NCI-H2107 (cell line): ENCODE measurements around the gene NR3C2.

Experiments used
- DNase-seq: peaks from one replicate; lab custom pipeline; 2025; lab: John Stamatoyannopoulos, UW

NR3C2 gene

DNA sequence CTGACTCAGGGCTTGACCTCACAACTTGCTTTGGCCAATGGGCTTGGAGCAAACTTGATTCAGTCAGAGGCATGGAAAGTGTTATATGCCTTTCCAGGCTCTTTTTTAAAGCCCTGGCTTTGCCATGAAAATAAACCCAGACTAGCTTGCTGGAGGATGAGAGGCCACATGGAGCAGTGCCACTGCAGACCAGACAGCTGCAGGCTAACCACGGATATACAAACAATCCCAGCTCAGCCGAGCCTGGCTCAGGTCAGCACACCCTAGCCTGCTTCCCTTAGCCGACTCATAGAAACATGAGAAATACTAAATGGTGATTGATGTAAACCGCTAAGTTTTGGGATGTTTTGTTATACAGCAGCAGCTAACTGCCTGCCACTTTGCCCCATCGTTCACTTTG is 365.2 kb downstream of the NR3C2 start:
- no peak for DNase-seq

DNA sequence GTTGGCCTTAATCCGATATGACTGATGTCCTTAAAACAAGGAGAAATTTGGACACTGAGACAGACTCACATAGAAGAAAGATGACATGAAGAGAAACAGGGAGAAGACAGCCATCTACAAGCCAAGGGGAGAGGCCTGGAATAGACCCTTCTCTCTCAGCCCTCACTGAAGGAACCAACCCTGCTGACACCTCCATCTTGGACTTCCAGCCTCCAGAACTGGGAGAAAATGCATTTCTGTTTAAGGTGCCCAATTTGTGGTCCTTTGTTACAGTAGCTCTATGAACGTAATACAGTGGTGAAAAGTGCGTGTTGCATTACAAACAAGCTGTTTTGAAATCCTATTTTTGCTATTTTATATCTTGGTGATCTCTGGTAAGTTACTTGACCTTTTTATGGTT is 366.8 kb downstream of the NR3C2 start:
- no peak for DNase-seq

DNA sequence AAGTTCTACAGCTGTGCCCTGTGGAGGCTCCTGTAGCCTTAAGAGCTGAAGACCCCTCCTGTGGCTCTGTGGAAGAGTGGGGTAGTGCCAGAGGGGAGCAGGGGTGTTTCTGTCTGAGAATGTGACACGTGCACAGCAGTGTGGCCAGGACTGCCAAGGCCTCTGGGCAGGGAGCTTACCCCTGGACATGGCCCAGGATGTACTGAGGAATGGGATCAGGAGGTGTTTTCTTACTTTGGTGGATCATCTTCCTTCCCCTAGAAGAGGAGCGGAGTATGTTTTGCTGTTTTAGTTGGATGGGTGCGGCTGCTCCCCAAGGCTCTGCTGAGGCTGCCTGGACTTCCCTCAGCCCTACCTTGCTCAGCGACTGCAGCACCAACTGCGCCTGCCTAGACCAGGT is 367.8 kb downstream of the NR3C2 start:
- no peak for DNase-seq

DNA sequence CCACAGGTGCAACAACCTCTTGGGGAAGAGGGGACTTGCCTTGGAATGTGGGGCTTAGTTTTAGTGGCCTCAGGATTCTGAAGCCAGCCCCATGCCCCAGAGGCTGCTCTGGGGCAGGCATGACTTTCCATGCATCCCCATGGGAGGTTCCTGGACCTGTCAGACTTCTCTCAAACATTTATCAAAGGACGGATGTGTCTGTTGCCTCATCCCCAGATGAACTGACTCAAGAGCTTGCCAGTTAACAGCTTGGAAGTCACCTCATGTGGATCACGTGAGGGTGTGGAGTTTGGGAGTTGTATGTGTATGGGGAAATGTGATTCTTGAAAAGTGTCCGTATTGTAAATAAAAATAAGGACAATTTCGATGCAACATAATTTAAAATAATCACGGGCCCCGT is 368.9 kb downstream of the NR3C2 start:
- no peak for DNase-seq

DNA sequence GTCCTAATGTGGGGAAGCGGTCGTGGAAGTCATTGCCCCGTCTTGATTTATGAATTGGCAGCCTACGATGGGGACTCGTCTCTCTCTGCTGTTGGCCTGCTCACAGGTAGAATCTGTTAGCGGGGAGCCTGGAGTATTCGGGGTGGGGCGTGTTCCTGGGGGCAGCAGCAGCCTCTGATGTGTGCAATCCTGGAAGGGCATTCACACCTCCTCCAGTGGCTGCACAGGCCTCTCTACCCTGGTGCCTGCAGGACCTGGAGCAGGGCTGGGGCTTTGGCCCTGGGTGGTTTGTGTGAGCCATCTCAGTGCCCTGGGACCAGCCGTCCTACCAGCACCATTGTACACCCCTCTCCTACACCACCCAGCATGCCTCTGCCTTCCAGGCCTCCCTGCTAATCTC is 369.4 kb downstream of the NR3C2 start:
- no peak for DNase-seq

DNA sequence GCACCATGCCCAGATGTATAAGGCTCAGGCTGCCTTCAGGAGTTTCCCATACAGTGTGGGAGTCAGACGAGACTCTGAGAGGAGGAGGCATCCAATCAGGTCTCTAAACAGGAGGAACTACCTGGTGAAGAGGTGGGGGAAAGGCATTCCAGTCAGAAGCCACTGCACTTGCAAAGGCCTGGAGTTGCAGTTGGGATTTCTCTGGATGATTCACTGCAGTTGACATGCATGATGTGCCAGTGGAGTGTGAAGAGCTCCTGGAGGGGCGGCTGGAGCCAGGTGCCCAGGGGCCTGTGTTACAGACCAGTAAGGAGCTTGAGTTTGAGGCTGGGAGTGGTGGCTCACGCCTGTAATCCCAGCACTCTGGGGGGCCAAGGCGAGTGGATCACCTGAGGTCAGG is 371.2 kb downstream of the NR3C2 start:
- DNase-seq: no peak

DNA sequence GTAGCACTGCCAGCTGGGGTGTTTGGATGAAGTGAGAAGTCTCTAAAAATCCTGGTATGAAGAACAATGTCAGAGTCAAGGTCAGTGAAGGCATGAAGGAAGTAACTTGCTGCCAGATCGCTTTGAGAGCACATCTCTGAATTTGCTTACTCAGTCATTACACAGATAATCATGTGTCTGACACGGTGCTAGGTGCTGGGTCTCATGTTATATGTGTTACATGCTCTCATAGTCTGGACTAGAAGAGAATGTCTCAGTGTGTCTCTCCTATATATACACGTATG is 372.4 kb downstream of the NR3C2 start:
- no peak for DNase-seq

DNA sequence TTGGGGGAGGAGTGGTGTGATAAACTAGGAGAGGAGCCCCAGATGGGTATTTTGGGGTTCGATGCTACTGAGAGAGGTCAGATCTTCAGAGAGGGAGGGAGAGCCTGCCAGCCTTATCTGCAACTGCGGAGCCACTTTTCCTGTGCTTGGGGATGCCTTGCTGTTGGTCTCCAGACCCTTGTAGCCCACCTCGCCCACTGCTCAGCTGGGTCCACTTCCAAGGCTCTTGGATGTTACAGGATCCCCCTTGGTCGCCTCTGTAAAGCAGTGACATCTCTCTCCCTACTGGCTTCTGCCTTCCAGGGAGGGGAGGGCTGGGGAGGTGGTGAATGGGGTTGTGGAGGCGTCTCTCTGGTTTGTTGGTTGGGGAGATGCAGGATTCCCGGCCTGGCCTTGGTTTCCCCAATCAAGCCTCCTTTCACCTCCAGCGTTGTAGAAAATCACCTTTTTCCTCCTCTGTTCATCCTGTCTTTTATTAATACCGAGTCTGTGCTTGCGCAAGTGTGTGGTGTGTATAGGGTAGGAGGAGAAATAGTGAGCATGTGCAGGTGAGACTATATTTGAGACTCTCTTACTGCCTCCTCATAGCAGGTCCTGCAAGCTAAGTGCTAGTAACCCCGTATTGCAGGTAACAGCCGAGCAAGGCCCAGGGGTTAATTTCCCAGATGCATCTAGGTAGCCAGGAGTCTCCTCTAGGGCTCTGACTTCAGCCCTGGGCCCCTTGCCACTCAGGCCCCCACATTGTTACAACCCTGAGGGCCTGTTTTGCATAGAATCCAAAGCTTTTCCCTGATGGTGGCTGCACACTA is 372.9 kb downstream of the NR3C2 start:
- no peak for DNase-seq

DNA sequence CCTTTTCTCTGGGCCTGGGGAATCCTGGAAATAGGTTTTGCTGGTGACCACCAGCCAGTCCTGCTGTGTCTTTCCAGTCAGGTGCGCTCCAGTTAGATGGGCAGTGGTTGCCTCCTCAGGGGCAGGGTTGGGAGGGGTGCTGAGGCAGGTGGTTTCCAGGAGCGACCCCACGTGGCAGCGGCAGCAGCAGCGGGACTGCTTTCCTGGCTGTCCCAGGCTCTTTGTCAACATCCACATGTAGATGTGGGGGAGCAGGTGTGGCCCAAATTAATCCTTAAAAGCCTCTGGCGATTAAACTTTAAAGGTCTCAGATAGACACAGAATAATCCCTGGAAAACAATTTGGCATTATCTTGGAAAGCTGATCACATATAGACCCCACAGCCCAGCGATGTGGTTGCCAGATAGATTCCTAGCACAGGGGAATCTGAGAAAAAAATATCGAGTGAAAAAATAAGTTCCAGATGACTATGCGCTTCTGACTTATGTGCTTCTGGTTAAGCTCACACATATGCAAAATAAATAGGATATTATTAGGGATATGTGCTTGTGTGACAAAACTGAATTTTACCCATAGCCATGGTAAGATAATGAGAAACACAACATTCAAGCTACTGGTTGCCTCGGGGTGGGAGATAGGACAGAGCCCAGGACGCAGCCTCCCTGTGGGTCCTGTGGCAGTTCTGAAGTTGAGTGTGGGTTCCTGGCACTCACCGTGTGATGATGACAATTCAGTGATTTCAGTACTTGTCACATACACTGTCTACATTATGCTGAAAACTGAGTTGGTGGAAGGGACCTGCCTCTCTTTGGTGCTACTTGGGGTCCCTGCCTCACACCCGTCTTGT is 373.9 kb downstream of the NR3C2 start:
- no peak for DNase-seq

DNA sequence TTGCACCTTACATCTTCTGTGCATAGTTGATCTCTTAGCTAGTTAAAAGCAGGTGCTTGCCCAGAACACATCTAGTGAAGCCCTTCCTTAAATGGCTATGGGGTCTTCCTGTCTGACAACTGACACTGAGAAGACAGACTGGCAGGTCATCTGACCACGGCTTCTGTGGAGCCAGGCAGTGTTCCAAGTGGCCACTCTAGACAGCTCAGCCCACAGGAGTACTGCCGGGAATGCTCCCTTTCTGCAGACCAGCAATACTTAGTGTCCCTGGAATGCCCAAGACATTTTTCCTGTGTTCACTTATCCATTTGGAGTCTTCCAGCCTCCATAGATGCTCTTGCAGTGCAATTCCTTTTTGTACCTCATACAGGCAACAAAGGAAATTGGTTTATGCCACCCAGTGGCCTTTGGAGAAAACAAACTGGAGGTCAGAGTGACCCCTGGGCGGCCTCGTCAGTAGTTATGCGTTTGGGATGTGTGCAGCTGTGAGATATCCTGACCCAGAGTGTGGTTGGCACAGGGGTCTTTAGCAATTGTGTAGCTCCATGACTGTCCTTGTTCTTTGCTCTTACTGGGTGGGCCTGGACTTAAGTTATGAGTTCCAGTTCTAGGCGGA is 374.8 kb downstream of the NR3C2 start:
- DNase-seq: no peak

DNA sequence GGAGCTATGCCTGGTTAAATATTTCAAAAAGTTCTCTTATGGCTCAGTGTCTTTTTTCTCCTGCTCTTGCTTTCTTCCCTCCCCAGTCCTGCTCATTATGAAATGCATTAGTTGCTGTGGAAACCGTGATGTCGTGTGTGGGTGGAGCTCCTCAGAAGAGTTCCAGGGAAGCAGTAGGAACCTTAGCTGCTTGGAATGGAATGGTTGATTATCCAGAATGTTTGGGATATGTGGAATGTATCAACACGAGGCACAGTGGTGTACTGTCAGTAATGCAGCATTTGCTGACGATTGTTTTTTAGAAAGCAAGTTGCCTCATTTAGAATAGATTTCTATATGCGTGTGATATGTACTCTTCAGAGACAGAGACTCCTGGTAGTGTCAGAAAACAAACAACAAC is 377.1 kb downstream of the NR3C2 start:
- no peak for DNase-seq

DNA sequence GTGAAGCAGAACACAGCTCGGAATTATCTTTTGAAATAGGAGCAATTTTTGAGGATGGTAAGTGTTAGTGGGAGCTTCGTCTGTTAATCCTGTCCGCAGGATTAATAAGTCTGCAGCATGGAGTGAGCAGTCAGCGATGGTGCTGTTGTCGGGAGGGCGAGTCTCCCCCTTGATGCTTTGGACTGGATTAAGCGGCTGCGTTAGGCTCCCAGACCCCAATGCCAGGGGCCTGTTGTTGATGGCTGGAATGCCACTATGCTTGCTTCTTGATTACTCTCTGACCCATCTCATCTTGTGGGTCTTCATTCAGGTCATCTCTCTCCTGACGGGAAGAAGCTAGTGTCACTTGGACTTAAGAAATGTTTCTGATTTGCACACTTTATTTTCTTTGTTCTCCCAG is 377.8 kb downstream of the NR3C2 start:
- DNase-seq: no peak

DNA sequence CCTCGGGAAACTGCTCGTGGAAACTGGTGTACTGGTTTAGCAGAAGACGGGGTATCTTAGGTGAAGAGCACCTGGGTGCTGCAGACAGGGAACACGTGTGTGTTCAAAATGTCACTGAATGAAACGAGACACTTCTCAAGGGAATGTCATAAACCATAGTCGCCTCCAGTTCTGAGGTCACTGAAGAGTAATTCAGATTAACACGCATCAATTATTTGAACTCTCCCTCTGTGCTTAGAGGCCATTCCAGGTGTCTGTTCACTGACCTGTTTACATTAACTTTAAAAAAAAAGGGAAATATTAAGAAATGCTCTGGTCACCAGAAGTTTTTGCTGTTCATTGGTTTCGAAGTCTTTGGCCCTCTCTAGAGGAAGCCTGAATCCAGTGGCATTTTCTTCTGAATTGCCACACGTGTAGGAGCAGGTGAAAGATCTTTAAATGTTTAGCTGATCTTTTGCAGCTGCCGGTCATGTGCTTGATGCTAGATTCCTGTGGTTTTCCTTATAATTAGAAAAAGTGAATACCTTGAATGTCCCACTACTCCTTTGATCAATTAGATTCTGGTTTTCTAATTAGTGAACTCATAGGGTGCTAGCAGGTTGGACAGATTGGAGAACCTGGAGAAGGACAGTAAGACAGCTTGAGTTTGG is 379.8 kb downstream of the NR3C2 start:
- no peak for DNase-seq

DNA sequence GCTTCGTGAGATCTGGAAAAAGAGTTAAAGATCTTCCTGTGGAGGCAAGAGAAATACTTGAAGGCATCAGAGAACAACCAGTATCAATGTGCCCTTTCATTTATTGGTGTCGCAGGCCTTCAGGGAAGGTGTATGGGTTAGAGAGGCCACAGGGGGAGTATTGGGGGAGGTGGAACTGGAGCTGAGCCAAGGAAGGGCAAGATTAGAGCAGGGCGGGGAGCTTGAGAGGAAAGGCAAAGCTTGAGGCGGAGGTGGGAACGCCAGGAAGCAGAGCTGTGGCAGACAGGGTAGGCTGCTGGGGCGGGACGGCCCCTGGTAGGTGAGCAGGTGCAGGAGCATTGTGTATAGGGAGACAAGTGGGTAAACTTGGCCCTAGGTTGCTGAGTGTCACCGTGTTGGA is 380.4 kb downstream of the NR3C2 start:
- DNase-seq: no peak

DNA sequence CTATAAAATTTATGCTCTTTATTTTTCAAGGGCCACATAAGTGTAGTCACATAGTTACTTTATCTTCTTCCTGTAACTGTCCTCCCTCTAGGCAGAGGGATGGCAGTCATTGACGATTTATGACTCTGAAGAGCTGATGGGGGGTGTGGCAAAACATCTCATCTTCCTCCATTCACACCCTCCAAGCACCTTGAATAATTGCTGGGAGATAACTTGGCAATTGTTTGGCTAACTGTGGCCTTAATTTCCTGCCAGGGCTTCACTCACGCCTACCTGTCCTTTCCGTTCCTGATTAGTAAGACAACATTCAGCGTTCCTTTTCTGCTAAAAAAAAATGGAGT is 381.1 kb downstream of the NR3C2 start:
- DNase-seq: no peak

DNA sequence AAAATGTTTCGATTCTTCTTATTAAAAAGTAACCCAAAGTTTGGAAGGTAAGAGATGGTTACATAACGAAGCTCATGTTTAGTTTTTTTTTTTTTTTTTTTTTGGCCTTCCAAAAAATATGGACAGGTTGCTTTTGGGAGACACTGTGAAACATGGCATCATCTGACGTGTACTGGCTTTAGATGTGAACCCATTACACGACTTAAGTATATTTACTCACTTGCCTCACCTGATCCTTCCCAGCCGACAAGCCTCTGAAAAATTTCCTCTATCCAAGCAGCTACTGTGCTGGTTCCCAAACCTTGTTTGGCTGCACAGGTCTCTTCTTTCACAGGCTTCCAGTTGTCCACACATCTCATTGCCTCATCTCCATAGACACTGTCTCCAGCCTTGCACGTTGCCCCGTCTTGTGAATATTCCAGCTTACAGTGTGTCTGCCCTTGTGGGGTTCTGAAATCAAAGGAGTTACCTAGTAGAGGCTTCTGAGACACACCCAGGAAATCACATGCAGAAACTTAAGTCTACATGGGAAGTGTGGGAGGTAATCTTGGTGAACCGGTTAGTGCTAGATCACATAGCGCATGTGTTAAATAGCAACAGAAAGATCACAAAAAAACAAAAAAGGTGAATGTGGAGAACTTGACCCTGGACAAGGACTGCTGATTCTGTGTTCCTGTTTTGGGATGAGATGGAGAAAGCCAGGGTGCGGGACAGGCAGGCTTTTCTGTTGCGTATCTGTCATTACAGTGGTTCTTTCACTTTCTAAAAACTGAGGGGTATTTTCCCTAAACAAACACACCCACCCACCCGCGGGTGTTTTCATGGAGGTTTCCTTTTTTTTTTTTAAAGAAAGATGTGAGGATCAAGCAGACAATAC is 381.7 kb downstream of the NR3C2 start:
- DNase-seq: no peak

DNA sequence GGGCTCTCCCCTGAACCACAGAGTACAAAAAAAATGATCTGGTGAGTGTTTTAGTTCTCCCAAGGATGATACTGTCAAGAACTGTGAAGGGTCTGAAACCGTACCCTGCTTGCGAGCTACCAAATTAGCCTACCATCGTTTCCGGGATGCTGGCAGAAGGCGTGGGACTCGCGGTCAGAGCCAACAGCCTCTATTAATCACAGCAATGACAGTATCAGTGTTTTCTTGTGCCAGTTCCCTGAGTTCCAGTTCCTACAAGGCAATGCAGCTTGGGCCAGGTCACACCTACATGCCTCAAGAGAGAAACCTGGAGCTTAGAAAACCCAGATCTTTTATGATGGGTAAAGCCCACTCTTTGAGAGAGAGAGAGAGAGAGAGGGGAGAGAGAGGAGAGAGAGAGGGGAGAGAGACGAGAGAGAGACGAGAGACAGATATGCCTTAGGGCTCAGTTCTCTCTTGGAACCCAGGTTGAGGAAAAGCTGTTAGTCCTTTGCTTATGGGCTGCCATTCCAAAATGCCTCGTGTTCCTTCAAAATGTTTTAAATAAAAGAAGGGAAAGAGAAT is 382.5 kb downstream of the NR3C2 start:
- no peak for DNase-seq

DNA sequence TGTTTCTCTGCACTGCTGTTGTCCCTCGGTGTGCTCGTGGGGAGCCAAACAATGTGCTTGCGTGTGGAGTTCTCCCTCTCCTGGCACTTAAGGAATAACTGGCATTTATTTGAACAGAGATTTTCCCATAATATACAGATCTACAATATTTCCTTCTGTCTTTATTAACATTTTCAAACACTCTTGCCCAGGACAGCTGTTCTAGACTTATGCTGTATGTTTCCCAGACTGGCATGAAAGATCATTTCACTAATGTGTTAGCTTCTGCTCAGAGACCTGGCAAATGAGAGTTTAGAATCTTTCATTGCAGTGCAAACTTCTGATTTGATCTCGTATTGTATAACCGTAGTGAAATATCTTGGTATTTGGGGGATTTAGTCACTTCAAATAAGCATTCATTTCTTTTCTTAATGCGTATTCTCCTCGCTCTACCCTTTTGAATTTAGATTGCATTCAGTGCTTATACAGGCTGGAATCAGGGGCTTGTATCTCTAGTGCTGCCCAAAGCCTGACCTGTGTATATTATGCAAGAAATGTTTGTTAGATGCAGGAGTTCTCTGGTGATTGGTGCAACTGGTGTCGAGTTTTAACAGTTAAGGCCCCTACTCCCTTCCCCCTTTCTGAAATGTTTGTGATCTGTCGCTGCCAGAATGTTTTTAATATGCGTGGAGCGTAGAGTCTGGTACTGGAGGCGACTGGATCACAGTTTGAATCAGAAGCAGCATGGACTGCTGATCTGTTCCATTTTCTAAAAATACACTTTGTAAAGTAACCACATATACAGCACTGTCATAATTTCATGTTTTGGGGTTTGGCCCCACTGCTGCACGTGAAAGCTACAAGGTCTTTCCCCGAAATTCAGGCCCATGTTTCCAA is 384.0 kb downstream of the NR3C2 start:
- no peak for DNase-seq

DNA sequence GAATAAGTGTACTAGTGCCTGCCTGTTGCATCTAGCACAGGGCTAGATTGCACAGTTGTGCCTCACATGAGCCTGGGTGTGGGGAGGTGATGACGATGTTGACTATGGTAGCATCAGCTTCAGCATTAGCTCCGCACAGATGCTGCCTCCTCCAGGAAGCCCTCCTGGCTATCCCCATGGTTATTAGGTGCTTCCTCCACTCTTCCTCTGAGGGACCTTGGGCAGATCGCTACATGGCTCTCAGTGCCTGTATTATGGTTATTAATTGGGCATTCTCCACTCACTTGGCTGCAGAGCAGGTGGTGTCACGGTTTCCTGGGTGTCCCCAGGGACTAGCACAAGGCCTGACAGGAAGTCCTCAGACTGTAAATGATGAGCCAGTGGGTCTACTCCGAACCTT is 384.7 kb downstream of the NR3C2 start:
- DNase-seq: no peak

DNA sequence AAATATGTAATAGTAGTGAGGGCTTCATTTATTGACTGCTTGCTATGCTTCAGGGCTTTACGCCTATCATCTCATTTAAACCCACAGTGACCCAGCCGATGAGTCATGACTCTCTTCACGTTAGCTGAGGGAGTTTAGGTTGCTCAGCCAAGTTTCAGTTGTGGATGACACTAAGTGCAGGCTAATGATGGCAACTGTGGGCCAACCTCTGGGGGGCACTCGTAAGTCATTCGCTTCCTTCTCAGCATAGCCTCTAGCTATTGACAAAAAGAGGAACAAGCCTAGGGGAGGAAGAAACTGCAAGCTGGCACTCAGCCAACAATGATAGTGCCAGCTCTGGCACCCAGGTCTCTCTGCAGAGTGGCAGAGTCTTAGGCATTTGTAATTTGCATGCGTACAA is 385.3 kb downstream of the NR3C2 start:
- no peak for DNase-seq

DNA sequence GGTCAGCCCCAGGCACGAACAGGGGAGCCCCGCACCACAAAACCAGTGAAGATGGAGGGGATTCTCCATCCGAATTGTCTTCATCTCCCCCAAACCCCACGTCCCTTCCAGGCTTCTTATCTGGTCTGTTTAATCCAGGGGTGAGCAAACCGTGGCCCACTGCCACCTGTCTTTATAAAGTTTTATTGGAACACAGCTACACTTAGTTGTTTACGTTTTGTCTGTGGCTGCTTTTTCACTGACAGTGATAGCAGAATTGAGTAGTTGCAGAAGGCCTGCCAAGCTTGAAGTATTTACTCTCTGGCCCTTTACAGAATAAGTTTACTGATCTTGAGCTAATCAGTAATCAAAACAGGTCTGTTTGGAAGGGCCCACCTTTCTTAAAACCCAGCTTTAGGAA is 386.4 kb downstream of the NR3C2 start:
- DNase-seq: no peak
